Upper lobe of right lung (tissue), 1 donor: Measurements from ENCODE around the gene HASPIN. TPM values are rescaled to one million over a fixed set of nuclear protein-coding genes. Genes with fewer than 3 reads are reported as not detected.

Experiments
- ATAC-seq: fragments of 200-7000 bp; cut with Tn5 transposase; one replicate; pipeline ENCODE4 v1.9.1; 2020; ENCODE audit warnings: mild to moderate bottlenecking, moderate library complexity
- DNase-seq: peaks from one replicate; pipeline ENCODE4 v3.0.0-alpha.2; 2020
- H3K27ac ChIP-seq: fragments of 200-600 bp; one replicate; pipeline ENCODE4 v1.8.0; 2022
- H3K27me3 ChIP-seq: fragments of 200-600 bp; one replicate; pipeline ENCODE4 v1.8.0; 2022; ENCODE audit warnings: mild to moderate bottlenecking
- H3K36me3 ChIP-seq: fragments of 200-600 bp; one replicate; pipeline ENCODE4 v1.8.0; 2022
- H3K4me1 ChIP-seq: fragments of 200-600 bp; one replicate; pipeline ENCODE4 v1.8.0; 2022
- H3K4me3 ChIP-seq: fragments of 200-600 bp; one replicate; pipeline ENCODE4 v1.8.0; 2022; ENCODE audit warnings: mild to moderate bottlenecking
- H3K9me3 ChIP-seq: fragments of 200-600 bp; one replicate; pipeline ENCODE4 v1.8.0; 2022
- CTCF ChIP-seq: fragments of 200-600 bp; IDR thresholded peaks from one replicate; pipeline ENCODE4 v1.8.0; 2022; ENCODE audit warnings: antibody characterized with exemption
- intact Hi-C: fragments of 100-400 bp; cut with DNase I; formaldehyde crosslinking; loops from one replicate; pipeline ENCODE4 v1.11.0; 2022
- total RNA-seq: library from RNA; stranded (reverse); fragmentation: NEBNext Ultra II Directional; extraction: Animal tissue kit (Norgen Biotek cat#: 25700); gene quantifications from one replicate; pipeline ENCODE4 v1.2.1, GENCODE V29; 2021
- donor health status: DM: no; HTN: yes; CAD: no; lungs with severe emphysema.

The HASPIN gene
- total RNA-seq, 1 donor from 2014 or later, result 0.41 TPM

DNA sequence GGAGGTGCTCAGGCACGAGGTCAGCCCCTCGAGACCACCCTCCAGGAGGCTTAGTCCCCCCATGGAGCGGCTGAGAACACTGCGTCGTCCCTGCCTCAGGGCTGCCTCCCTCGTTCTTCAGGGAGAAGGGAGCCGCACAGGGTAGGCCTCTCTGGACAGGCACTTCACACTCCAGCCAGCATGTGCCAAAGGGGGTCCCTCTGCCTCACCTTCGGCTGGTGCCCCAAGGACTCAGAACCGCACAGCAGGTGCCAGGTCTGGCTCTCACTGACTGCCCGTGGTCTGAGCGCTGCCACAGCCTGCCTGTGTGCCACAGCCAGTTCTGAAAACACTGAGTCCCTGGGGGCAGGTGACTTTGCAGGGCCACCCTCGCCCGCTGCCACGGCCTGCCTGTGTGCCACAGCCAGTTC, 34.8 kb upstream of the HASPIN start:
- Histone ChIP-seq H3K4me1 (no peaks in the 10 kb centered on the region), H3K36me3 (no peaks in the 10 kb centered on the region), H3K9me3 (no peaks in the 10 kb centered on the region), H3K27me3 (peaks cover 47% of the 10 kb centered on the region), H3K27ac (no peak overlapping the region), H3K4me3 (no peak overlapping the region)
- TF ChIP-seq CTCF, result no peak
- ATAC-seq, result peak; percentile 11
- no peak for DNase-seq
- intact Hi-C loops, result no loop called here

DNA sequence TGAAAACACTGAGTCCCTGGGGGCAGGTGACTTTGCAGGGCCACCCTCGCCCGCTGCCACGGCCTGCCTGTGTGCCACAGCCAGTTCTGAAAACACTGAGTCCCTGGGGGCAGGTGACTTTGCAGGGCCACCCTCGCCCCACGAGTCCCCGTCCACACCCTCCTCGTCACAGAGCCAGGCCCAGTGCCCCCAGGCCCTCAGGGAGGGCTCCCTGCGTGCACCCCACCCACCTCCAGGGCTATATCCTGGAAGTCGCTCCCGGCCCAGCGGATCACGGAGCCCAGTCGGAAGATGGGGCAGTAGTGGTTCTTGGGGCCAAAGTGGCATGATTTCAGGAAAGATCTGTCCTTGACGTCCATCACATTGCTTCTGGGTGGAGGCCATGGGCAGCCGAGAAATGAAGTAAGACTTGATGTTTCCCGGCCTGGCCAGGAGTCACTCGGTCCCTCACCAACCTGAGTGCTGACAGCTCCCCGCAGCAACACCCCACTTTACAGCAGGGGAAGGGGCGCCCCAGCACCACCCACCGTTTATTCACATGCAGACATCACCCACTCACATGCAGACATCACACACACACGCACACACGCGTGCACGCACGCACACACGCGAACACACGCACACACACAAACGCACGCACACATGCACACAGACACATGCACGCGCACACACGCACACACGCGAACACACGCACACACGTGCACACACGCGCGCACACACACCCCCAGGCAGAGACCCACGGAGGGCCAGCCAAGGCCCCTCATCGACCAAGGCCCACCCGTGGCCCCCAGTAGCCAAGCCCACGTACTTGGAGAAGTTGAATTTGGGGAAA, 34.2 kb upstream of the HASPIN start:
- Histone ChIP-seq H3K27me3 (peaks cover 42% of the 10 kb centered on the region), H3K4me1 (no peaks in the 10 kb centered on the region), H3K36me3 (no peaks in the 10 kb centered on the region), H3K27ac (no peak overlapping the region), H3K4me3 (no peak overlapping the region), H3K9me3 (no peaks in the 10 kb centered on the region)
- DNase-seq (no peak), ATAC-seq (peak; percentile 27)
- no peak for TF ChIP-seq CTCF
- intact Hi-C loops, result no loop called here

GRCh38 chr17:3690094-3690715, 33.5 kb upstream of the HASPIN start:
- intact Hi-C loops, result no loop called here
- Histone ChIP-seq H3K4me3 (no peak overlapping the region), H3K36me3 (no peaks in the 10 kb centered on the region), H3K27ac (no peak overlapping the region), H3K9me3 (no peaks in the 10 kb centered on the region), H3K27me3 (peaks cover 44% of the 10 kb centered on the region), H3K4me1 (peaks cover 7% of the 10 kb centered on the region)
- TF ChIP-seq CTCF, result no peak
- DNase-seq, result no peak
- ATAC-seq, result peak; percentile 8

DNA sequence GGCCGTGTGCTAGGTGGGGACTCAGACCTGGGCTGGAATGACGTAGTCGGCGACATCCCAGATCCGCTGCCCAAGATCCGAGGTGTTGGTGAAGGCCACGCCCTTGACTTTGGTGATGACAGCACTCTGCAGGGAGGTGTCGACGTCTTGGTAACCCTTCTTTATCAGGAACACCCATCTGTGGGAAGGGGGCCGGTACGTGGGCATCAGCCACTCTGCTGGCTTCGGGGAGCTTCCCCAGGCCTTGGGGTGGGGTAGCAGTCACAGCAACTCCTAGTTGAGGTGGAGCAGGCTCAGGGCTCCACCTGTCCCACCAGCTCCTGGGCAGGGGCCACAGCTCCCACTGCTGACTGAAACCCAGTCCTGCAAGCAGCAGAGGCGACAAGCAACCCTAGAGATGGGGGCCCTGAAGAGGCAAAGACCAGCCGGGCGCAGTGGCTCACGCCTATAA, 32.1 kb upstream of the HASPIN start:
- Histone ChIP-seq H3K27me3 (peaks cover 49% of the 10 kb centered on the region), H3K4me1 (peaks cover 12% of the 10 kb centered on the region)
- intact Hi-C loops, result no loop called here

DNA sequence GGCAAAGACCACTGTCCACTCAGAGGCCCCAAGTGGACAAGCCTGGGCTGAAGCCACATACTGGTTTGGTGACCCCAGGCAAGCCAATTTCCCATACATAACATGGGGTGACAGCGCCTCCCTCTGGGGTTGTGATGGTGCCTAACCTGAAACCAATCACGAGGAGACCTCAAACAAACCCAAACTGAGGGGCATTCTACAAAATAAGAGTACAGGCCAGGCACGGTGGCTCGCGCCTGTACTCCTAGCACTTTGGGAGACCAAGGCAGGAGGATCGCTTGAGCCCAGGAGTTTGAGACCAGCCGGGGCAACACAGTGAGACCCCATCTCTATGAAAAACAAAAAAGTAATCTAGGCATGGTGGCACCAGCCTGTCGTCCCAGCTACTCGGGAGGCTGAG, 31.4 kb upstream of the HASPIN start:
- no peak overlapping the region for H3K4me3 ChIP-seq
- no peaks in the 10 kb centered on the region for H3K9me3 ChIP-seq
- H3K4me1 ChIP-seq, result peaks cover 12% of the 10 kb centered on the region
- no peaks in the 10 kb centered on the region for H3K36me3 ChIP-seq
- ATAC-seq (no peak), DNase-seq (no peak)
- intact Hi-C loops, result no loop called here
- no peak for TF ChIP-seq CTCF
- no peak overlapping the region for H3K27ac ChIP-seq
- peaks cover 51% of the 10 kb centered on the region for H3K27me3 ChIP-seq

More for the DNA sequence above, 32.1 kb upstream of the HASPIN start:
- ATAC-seq (no peak), DNase-seq (no peak)
- no peak for TF ChIP-seq CTCF
- no peaks in the 10 kb centered on the region for H3K36me3 ChIP-seq
- no peak overlapping the region for H3K4me3 ChIP-seq
- H3K9me3 ChIP-seq, result no peaks in the 10 kb centered on the region
- no peak overlapping the region for H3K27ac ChIP-seq
